Stimulated activated CD8-positive, alpha-beta memory T cell treated with anti-CD3 and anti-CD28 coated beads, Interleukin-12 subunit alpha, Interleukin-12 subunit beta, amount 100 ng/mL, for 1 hour (primary cell): ENCODE measurements around the gene CNNM4.
"Not testable (repeated sequence)": the region's sequence is repeated elsewhere in the genome, so short reads cannot be mapped to it uniquely, and the experiment has no call there.

ENCODE experiments used
- DNase-seq: peaks from one replicate; pipeline ENCODE4 v3.0.0-alpha.2; 2020; ENCODE audit warnings: low read depth

CNNM4 gene

DNA sequence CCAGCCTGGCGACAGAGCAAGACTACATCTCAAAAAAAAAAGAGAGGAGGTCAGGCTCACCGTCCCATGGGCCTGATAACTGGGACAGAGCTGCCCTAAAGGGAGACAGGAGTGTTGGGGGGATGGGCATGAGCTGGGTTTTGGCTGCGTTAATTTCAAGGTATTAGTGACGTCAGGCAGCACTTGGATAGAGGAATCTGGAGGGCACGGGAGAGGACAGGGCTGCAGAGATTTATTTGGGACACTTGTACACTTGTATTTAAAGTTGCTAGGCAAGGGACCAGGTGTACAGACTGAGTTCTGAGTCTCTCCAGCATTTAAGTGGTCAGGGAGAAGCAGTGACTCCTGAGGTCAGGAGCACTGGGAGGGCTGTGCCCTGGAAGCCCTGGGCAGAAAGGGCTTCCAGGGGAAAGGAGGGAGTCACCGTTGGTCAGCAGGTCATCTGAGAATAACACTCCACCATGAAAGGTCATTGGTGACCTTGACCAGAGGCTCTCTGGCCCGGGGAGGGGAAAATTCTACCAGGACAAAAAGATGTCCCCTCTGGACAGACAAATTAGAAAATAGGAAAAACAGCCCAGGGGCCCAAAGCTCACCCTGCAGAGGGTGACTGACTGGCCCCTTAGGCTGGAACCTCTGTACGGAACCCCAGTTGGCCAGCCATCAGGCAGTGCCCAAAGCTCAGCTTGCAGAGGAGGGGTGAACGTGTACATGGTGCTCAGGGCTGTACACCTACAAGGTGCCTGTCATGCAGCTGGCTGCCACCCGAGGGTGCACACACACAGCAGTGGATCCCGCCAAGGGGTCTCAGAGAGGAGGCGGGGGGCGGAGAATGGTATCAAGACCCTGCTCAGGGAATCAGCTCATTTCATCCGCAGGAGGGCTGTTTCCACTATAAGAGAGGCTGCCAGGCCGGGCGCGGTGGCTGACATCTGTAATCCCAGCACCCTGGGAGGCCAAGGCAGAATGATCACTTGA is 32.4 kb downstream of the CNNM4 start:
- no peak for DNase-seq

GRCh38 chr2:96795076-96795475 is 34.4 kb downstream of the CNNM4 start:
- DNase-seq = no peak

GRCh38 chr2:96796497-96796896 is 35.8 kb downstream of the CNNM4 start:
- not testable (repeated sequence) for DNase-seq

GRCh38 chr2:96797066-96797625 is 36.4 kb downstream of the CNNM4 start:
- DNase-seq = no peak

DNA sequence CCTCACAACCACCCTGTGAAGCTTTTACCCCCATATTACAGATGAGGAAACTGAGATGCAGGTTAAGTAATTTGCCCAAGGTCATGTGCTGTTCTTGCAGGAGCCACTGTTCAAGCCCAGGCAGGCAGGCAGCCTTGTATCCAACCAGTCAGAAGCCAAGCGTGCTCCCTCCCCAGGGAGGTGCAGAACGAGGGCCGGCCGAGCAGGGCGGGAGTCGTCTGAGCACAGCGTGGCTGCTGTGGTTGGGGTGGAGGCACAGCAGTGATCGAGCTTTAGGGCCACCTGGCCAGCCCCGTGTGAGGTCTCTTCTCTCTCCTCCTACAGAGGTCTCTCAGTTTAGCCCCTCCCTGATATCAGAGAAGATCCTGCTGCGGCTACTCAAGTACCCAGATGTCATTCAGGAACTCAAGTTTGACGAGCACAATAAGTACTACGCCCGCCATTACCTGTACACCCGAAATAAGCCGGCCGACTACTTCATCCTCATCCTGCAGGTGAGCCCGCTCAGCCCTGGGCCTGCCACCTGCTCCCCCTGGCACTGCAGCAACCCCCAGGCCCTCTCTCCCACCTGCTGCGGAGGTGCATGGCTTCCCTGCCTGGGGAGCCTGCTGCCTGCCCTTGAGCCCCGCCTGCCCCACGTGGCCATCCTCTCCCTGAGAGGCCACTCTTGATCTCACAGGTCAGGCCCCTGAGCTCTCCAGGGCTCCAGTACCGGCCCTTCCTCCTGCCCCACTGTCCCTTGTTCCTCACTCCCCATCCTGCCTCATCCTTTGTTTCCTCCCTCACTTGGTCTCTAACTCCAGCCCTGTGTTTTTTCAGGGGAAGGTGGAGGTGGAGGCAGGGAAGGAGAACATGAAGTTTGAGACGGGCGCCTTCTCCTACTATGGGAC is 38.3 kb downstream of the CNNM4 start:
- DNase-seq = no peak

GRCh38 chr2:96799623-96799935 is 38.9 kb downstream of the CNNM4 start:
- no peak for DNase-seq

DNA sequence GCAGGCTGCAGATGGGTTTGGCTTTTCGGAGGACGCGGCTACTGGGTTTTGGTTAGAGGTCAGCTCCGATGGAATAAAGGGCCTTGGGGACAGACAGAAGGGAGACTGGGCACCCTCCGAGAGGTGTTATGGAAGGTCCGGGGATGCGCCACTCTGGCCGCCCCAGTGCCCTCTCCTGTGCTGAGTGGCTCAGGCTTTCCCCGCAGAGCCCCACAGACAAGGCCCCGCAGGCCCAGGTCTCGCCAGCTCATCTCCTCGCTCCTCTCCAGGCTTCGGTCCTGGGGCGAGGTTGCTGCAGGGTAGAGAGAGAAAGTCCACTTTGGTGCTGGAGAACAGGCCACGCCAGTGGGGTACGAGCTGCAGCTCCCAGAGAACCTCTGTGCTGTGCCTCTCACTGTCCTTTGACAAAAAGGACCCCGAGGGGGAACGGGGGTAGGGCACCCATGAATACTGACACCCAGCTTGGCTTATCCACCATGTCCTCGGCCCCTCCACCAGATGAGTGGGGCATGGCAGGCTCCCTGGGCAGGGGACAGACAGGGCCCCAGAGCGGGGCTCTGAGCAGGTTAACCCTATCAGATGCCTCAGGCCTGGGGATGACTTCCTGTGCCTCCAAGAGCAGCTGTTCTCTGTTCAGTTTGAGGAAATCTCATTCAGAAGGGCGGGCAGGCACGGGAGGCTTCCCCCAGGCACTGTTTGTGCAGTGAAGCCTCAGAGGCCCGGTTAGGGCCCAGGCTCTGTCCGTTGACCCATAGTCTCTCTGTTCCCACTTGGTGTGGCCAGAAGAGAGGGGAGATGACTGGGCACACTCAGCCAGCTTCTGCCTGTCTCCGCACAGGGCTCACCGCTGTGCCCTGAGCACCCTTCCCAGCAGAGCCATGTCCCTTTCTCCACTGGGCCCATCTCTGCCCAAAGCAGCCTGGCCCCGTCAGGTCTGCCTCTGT is 39.6 kb downstream of the CNNM4 start:
- DNase-seq = no peak

GRCh38 chr2:96801005-96801785 is 40.5 kb downstream of the CNNM4 start:
- peak; percentile 52 for DNase-seq

GRCh38 chr2:96801786-96802595 is 41.3 kb downstream of the CNNM4 start:
- DNase-seq = no peak

DNA sequence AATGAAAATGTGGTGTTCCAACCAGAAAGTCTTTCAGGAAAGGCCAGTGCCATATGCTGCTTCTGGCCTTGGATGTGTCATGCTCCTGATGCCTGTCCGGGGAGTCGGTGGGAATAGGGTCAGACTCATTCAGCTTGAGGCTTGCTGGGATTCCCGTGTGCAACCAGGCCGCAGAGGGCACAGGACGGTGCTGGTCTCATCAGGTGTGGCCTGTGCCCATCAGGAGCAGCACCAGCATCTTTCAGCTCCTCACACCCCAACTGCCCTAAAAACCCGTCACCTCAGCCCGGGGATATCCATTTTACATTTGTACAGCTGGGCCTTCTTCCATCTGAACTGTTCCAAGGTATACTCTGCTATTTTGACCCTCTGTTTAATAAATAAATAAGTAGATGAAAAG is 42.0 kb downstream of the CNNM4 start:
- DNase-seq = no peak

DNA sequence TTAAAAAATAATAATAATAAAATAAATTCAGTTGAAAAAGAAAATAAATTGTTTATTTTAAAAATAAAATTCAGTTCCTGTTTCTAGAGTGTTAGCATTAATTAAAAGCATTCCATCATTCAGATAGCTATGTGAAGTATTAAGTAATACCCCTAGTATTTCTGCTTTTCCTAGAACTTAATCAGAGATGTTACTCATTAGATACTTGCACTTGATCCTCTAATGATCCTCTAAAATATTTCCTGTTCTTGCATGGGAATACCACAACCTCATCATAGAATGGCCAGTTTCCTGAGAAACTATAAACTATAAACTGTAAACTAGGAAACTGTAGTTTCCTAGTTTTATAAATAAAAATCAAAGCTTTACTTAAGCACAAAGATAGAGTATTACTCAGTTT is 44.3 kb downstream of the CNNM4 start:
- DNase-seq = no peak

DNA sequence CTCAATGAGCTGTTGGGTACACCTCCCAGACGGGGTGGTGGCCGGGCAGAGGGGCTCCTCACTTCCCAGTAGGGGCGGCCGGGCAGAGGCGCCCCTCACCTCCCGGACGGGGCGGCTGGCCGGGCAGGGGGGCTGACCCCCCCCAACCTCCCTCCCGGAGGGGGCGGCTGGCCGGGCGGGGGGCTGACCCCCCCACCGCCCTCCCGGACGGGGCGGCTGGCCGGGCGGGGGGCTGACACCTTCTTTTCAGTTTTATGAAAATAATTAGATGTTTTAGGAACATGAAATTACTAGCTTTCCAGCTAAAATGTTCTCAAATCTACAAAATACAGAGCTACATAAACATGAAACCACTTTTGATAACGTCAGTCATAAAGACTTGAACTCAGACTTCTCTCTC is 45.2 kb downstream of the CNNM4 start:
- not testable (repeated sequence) for DNase-seq

DNA sequence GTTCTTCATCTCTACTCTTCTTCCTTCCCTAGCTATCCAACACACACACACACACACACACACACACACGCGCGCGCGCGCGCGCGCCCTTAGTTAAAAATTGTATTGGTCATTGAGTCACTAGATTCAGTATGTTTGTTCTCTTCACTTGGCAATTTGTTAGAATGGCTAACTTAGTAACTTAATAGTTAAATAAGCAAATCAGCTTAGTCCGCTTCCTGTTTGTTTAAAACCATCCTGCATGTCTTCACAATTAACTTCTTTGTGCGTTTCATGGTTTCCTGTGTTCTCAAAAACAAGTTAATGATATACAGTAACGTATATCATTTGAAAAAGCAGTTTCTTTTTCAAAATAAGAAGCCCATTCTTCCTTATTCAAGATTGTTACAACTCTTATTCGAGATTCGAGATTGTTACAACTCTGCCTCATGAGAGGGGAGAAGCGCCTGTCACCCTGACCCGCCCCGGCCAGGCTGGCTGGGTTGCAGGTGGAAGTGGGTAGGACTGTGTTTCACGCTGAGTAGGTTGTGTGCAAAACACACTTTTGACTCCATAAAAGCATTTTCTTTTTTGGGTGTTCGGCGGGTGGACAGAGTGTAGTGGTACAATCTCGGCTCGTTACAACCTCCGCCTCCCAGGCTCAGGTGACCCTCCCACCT is 45.9 kb downstream of the CNNM4 start:
- DNase-seq = no peak

DNA sequence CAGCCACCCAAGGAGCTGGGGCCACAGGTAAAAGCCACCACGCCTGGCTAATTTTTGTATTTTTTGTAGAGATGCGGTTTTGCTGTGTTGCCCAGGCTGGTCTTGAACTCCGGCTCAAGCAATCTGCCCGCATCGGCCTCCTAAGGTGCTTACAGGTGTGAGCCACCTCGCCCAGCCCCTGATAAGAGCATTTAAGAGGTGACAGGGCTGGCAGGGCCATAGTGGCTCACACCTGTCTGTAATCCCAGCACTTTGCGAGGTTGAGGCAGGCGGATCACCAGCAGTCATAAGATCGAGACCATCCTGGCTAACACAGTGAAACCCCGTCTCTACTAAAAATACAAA is 46.4 kb downstream of the CNNM4 start:
- DNase-seq = no peak

GRCh38 chr2:96808176-96808837 is 47.6 kb downstream of the CNNM4 start:
- DNase-seq = no peak

DNA sequence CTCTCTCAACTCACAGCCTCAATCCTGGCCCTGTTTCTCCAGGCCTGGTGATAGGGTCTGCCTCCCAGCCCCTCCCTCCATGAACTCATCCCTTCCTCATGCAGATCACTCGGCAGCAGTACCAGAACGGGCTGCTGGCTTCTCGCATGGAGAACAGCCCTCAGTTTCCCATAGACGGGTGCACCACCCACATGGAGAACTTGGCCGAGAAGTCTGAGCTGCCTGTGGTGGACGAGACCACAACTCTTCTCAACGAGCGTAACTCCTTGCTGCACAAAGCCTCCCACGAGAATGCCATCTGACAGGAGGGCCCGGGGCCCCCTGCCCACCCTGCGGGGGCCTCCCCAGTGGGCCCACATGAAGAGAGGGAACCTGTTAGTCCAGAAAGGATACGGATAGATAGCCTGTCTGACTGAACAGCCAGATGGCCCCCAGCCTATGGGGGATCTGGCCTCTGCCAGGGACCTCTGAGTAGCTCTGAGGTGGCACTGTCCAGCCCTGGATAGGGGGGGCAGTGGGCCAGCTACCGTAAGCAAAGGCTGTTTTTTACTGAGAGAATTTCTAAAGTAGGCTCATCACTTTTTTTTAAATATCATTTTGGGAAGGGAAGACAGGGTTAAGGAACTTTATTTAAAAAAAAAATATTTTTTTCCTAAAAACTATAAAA is 48.6 kb downstream of the CNNM4 start:
- DNase-seq = no peak

DNA sequence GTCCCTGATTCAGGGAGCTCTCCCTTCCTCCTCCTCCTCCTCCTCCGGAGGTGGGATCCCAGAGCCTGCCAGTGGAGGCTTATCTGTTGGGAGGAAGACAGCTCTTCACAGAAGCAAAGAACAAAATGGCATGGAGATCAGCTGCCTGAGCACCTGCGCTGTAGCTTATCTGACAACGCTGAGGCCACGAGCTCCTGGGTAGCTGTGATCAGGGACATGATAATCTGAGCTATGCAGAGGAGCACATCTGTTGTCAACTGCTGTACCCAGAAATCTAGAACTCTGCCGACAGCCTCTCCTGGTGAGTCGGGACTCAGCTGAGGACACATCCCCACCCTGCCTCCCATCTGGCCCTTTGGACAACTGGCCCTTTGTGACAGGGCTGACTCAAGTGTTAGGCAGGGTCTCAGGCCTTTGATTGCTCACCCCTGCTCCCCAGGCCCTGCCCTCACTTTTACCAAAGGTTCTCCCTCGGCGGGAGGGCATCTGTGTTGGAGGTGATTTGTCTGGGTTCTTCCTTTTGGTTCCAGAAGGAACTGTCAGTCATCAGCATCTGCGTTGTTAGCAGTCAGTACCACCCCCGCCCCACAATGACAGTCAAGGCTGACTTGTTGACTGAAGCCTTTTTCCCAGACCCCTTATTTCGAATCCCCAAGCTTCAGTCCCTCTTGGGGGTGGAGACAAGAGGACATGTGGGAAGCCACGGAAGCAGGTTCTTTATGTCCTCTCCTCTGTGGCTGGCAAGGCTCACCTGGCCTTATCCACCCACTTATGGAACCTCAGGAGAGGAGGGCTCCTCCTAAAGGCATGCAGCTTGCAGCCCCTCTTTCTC is 49.5 kb downstream of the CNNM4 start:
- DNase-seq = no peak
